Astrocyte of the cerebellum (primary cell): Measurements from ENCODE around the gene LIMCH1.

Experiments
- DNase-seq: peaks from one replicate; pipeline ENCODE4 v3.0.0-alpha.2; 2011; ENCODE audit warnings: low read depth
- H3K4me3 ChIP-seq: 2 replicates; pipeline ENCODE4 v1.5.1; 2011; ENCODE audit warnings: mild to moderate bottlenecking, low read depth, low read length, moderate library complexity
- CTCF ChIP-seq: IDR thresholded peaks from 2 replicates; pipeline ENCODE4 v1.5.1; 2012; ENCODE audit warnings: low read length, low read depth, moderate library complexity, mild to moderate bottlenecking; ENCODE audit errors: missing control alignments
- in situ Hi-C: cut with HindIII; loops from 2 replicates; pipeline ENCODE4 v1.10.0; 2017; ENCODE audit warnings: low sequenced_read_pairs

The LIMCH1 gene

GRCh38 chr4:41507291-41507947 is 30.5 kb upstream of the LIMCH1 start:
- no peak for DNase-seq
- H3K4me3 ChIP-seq: no peak overlapping the region
- in situ Hi-C loops: no loop called here
- TF ChIP-seq CTCF: no peak

- in situ Hi-C loops: no loop called here
- no peak for TF ChIP-seq CTCF
- no peak for DNase-seq
- H3K4me3 ChIP-seq: no peak overlapping the region
Measured at GRCh38 chr4:41509451-41509866, 28.5 kb upstream of the LIMCH1 start.

- TF ChIP-seq CTCF: no peak
- H3K4me3 ChIP-seq: no peak overlapping the region
- no peak for DNase-seq
- in situ Hi-C loops: no loop called here
Measured at GRCh38 chr4:41510179-41510578, 27.8 kb upstream of the LIMCH1 start.

- no peak for TF ChIP-seq CTCF
- in situ Hi-C loops: no loop called here
- H3K4me3 ChIP-seq: no peak overlapping the region
- DNase-seq: no peak
Measured at GRCh38 chr4:41512136-41512535, 25.8 kb upstream of the LIMCH1 start.

- no peak overlapping the region for H3K4me3 ChIP-seq
- in situ Hi-C loops: no loop called here
- no peak for DNase-seq
- TF ChIP-seq CTCF: no peak
Measured at GRCh38 chr4:41512596-41512995, 25.4 kb upstream of the LIMCH1 start.

- in situ Hi-C loops: no loop called here
- H3K4me3 ChIP-seq: no peak overlapping the region
- DNase-seq: no peak
- no peak for TF ChIP-seq CTCF
Measured at GRCh38 chr4:41514169-41514568, 23.8 kb upstream of the LIMCH1 start.
